ENCODE measurements around the gene PPWD1.

Gene PPWD1

DNA sequence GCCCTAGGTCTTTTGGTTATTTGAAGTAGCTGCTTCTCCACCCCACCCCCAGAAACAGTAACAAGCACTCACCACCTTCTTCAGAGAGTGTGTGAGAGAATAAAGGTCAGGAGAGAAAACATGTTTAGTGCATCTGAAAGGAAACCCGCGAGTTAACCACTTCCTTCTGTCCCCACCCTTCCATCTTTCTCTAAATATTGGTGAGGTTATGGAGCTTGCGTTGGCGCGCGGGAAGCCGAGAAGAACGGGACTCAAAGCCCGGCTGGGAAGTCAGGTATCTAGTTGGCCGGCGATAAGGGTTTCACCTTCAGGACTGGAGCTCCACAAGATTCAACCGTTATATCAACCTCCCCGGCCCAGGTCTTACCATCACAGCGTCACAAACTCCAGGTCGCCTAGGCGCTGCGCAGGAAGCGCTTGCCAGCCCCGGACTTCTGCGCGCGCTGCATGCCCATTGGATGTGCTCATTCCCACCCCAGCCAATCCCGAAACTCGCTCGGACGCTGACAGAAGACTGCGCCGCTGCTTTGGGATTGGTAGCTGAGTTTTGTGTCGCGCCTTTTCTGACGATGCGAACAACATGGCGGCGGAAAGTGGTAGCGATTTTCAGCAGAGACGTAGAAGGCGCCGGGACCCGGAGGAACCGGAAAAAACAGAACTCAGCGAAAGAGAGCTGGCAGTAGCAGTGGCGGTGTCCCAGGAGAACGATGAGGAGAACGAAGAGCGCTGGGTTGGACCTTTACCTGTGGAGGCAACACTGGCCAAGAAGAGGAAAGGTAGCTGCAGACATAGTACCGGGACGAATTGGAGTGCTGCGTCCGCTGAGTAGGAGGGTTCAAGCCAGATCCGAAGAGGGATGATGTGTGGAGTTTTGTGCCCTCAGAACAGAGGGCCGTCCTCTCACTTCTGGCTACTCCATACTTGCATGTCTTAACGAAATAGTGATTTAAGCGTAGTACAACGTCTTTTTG, at the start of gene PPWD1, which contains the start of gene CENPK:
Gene PPWD1, plus strand, starts transcription at position 566 of the 971 bp plus-strand sequence. Its CDS starts 15 bp downstream, at position 581.
Gene CENPK, minus strand, starts transcription at position 438 of the 971 bp plus-strand sequence. CDS start 8,261 bp downstream, outside the sequence.
- DNase-seq = peak; percentile 98
- H3K27ac ChIP-seq = peak within 1 kb of the TSS; percentile 80
- peak within 1 kb of the TSS; percentile 94 for H3K4me3 ChIP-seq (ENCODE audit: low read depth, low read length)
- H3K27me3 ChIP-seq (replicated peaks) = no peaks in the 10 kb centered on the region
- in situ Hi-C loops (cut with HindIII; ENCODE audit: low pct_ligation_motif_present, low sequenced_read_pairs) = no loop called here
- no peak for TF ChIP-seq CTCF (IDR thresholded peaks at IDR 0.05; ENCODE audit: low read depth, low read length, missing control alignments)
- no peaks in the 10 kb centered on the region for H3K36me3 ChIP-seq (replicated peaks)

DNA sequence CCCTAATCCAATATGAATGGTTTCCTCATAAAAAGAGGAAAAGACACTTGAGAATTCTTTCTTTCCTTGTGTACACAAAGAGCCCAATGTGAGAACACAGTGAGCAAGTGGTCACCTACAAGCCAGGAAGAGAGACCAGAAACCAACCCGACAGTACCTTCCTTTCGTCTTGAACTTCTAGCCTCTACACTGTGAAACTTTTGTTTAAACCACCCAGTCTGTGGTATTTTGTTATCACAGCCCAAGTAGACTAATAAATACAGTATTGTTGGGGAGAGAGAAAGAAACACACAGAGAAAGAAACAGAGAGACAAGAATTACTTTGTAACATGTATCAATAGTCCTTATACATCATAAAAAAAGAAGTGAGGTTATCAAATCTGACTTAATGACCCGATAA, 37.4 kb upstream of the PPWD1 start:
- Histone ChIP-seq H3K4me3 (ENCODE audit: low read depth, low read length) (no peak overlapping the region), H3K27ac (no peak overlapping the region), H3K27me3 (replicated peaks) (no peaks in the 10 kb centered on the region), H3K36me3 (replicated peaks) (no peaks in the 10 kb centered on the region)
- no peak for TF ChIP-seq CTCF (IDR thresholded peaks at IDR 0.05; ENCODE audit: low read depth, low read length, missing control alignments)
- in situ Hi-C loops (cut with HindIII; ENCODE audit: low pct_ligation_motif_present, low sequenced_read_pairs) = no loop called here
- DNase-seq = no peak

DNA sequence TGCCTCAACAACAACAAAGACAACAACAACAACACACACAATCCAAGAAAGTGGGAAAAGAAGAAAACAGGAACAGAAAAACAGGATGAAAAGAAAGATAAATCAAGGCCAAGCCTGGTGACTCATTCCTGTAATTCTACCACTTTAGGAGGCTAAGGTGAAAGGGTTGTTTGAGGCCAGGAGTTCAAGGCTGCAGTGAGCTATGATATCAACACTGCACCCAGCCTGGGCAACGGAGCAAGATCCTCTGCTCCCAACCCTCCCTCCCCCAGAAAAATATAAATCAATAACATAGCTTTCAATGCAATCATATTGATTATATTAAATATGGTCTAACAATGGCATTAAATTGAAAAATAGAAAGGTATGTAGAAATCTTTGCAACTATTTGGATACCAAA, 32.2 kb upstream of the PPWD1 start:
- Histone ChIP-seq H3K4me3 (ENCODE audit: low read depth, low read length) (no peak overlapping the region), H3K27ac (no peak overlapping the region), H3K27me3 (replicated peaks) (no peaks in the 10 kb centered on the region), H3K36me3 (replicated peaks) (no peaks in the 10 kb centered on the region)
- no peak for DNase-seq
- no peak for TF ChIP-seq CTCF (IDR thresholded peaks at IDR 0.05; ENCODE audit: low read depth, low read length, missing control alignments)
- in situ Hi-C loops (cut with HindIII; ENCODE audit: low pct_ligation_motif_present, low sequenced_read_pairs) = no loop called here

GRCh38 chr5:65535529-65535987, 27.5 kb upstream of the PPWD1 start:
- no peak for TF ChIP-seq CTCF (IDR thresholded peaks at IDR 0.05; ENCODE audit: low read depth, low read length, missing control alignments)
- no peak overlapping the region for H3K4me3 ChIP-seq (ENCODE audit: low read depth, low read length)
- no peaks in the 10 kb centered on the region for H3K27me3 ChIP-seq (replicated peaks)
- no peak for DNase-seq
- no peak overlapping the region for H3K27ac ChIP-seq
- in situ Hi-C loops (cut with HindIII; ENCODE audit: low pct_ligation_motif_present, low sequenced_read_pairs) = no loop called here
- no peaks in the 10 kb centered on the region for H3K36me3 ChIP-seq (replicated peaks)

- no peaks in the 10 kb centered on the region for H3K27me3 ChIP-seq (replicated peaks)
- TF ChIP-seq CTCF (IDR thresholded peaks at IDR 0.05; ENCODE audit: low read depth, low read length, missing control alignments) = no peak
- no peak overlapping the region for H3K4me3 ChIP-seq (ENCODE audit: low read depth, low read length)
- H3K27ac ChIP-seq = no peak overlapping the region
- DNase-seq = no peak
- no peaks in the 10 kb centered on the region for H3K36me3 ChIP-seq (replicated peaks)
- in situ Hi-C loops (cut with HindIII; ENCODE audit: low pct_ligation_motif_present, low sequenced_read_pairs) = no loop called here
Measured at GRCh38 chr5:65539827-65540226, 23.3 kb upstream of the PPWD1 start.

All from brain microvascular endothelial cell (primary cell).